SK-N-SH treated with all-trans-retinoic acid at 6 μM for 48 hours (cell line): Measurements from ENCODE around the gene NCAN.

Experiments used
- ATAC-seq: fragments of 200-7000 bp; cut with Tn5 transposase; 3 replicates; pipeline ENCODE4 v1.9.1; 2020; ENCODE audit warnings: mild to moderate bottlenecking, moderate library complexity
- BACH2 ChIP-seq: fragments of 250-450 bp; sonication (Bioruptor Pico); IDR thresholded peaks from 2 replicates; pipeline ENCODE4 v1.9.0; 2021; ENCODE audit warnings: mild to moderate bottlenecking, borderline replicate concordance
- ESRRG ChIP-seq: fragments of 250-450 bp; sonication (Bioruptor Pico); IDR thresholded peaks from 2 replicates; pipeline ENCODE4 v1.6.1; 2021; ENCODE audit warnings: mild to moderate bottlenecking
- GLIS3 ChIP-seq: fragments of 250-450 bp; sonication (Bioruptor Pico); IDR thresholded peaks from 2 replicates; pipeline ENCODE4 v1.5.0; 2020; ENCODE audit warnings: mild to moderate bottlenecking, moderate library complexity
- ISL1 ChIP-seq: fragments of 250-450 bp; sonication (Bioruptor Pico); IDR thresholded peaks from 2 replicates; pipeline ENCODE4 v2.1.2; 2022; ENCODE audit warnings: mild to moderate bottlenecking, moderate library complexity
- OSR1 ChIP-seq: fragments of 250-450 bp; sonication (Bioruptor Pico); IDR thresholded peaks from 2 replicates; pipeline ENCODE4 v1.8.0; 2022; ENCODE audit warnings: moderate library complexity, mild to moderate bottlenecking, inconsistent platforms
- PATZ1 ChIP-seq: fragments of 250-450 bp; sonication (Bioruptor Pico); IDR thresholded peaks from 2 replicates; pipeline ENCODE4 v1.8.0; 2020; ENCODE audit warnings: mild to moderate bottlenecking, moderate library complexity, borderline replicate concordance
- RARB ChIP-seq: fragments of 250-450 bp; sonication (Bioruptor Pico); IDR thresholded peaks from 2 replicates; pipeline ENCODE4 v1.8.0; 2021; ENCODE audit warnings: mild to moderate bottlenecking, moderate library complexity
- SNAI2 ChIP-seq: fragments of 250-450 bp; sonication (Bioruptor Pico); IDR thresholded peaks from 2 replicates; pipeline ENCODE4 v1.5.0; 2020; ENCODE audit warnings: mild to moderate bottlenecking, moderate library complexity
- TOX ChIP-seq: fragments of 250-450 bp; sonication (Bioruptor Pico); IDR thresholded peaks from 2 replicates; pipeline ENCODE4 v1.8.0; 2021; ENCODE audit warnings: mild to moderate bottlenecking, moderate library complexity, borderline replicate concordance
- ZC3H10 ChIP-seq: fragments of 250-450 bp; sonication (Bioruptor Pico); IDR thresholded peaks from 2 replicates; pipeline ENCODE4 v1.5.1; 2021; ENCODE audit warnings: mild to moderate bottlenecking, moderate library complexity
- ZFP3 ChIP-seq: fragments of 250-450 bp; sonication (Bioruptor Pico); IDR thresholded peaks from 2 replicates; pipeline ENCODE4 v1.5.0; 2020; ENCODE audit warnings: mild to moderate bottlenecking, moderate library complexity
- ZFP30 ChIP-seq: fragments of 450-650 bp; formaldehyde crosslinking; IDR thresholded peaks from 2 replicates; pipeline ENCODE4 v1.5.0; 2022; ENCODE audit warnings: mild to moderate bottlenecking, moderate library complexity
- ZNF565 ChIP-seq: fragments of 450-650 bp; formaldehyde crosslinking; conservative IDR thresholded peaks from 2 replicates; pipeline ENCODE4 v1.5.0; 2020; ENCODE audit warnings: low read depth, mild to moderate bottlenecking, moderate library complexity
- ZNF70 ChIP-seq: fragments of 450-650 bp; formaldehyde crosslinking; IDR thresholded peaks from 2 replicates; pipeline ENCODE4 v1.5.0; 2020; ENCODE audit warnings: mild to moderate bottlenecking, moderate library complexity
- ZNF8 ChIP-seq: fragments of 450-650 bp; formaldehyde crosslinking; IDR thresholded peaks from 2 replicates; pipeline ENCODE4 v1.5.0; 2020; ENCODE audit warnings: mild to moderate bottlenecking, moderate library complexity
- TF ChIP-seq, protein P1 (sequence below): fragments of 250-450 bp; sonication (Bioruptor Pico); IDR thresholded peaks from 2 replicates; pipeline ENCODE4 v1.5.1; 2020; ENCODE audit warnings: low read depth, mild to moderate bottlenecking, moderate library complexity
- TF ChIP-seq, protein P2 (sequence below): fragments of 250-450 bp; sonication (Bioruptor Pico); IDR thresholded peaks from 2 replicates; pipeline ENCODE4 v1.5.1; 2021; ENCODE audit warnings: mild to moderate bottlenecking, moderate library complexity
- TF ChIP-seq, protein P3 (sequence below): fragments of 250-450 bp; sonication (Bioruptor Pico); IDR thresholded peaks from 2 replicates; pipeline ENCODE4 v1.8.0; 2021; ENCODE audit warnings: low read depth, mild to moderate bottlenecking, moderate library complexity, borderline replicate concordance

NCAN gene

GRCh38 chr19:19165396-19165795, 46.4 kb upstream of the NCAN start:
- TF ChIP-seq BACH2 (CRISPR knock-in tag): no peak
- TF ChIP-seq ZFP3 (CRISPR knock-in tag): no peak
- no peak for TF ChIP-seq ISL1 (CRISPR knock-in tag)
- TF ChIP-seq ZFP30: no peak
- no peak for TF ChIP-seq PATZ1 (CRISPR knock-in tag)
- TF ChIP-seq OSR1 (CRISPR knock-in tag): no peak
- no peak for TF ChIP-seq ZNF70 (CRISPR knock-in tag)
- TF ChIP-seq, protein P1, sequence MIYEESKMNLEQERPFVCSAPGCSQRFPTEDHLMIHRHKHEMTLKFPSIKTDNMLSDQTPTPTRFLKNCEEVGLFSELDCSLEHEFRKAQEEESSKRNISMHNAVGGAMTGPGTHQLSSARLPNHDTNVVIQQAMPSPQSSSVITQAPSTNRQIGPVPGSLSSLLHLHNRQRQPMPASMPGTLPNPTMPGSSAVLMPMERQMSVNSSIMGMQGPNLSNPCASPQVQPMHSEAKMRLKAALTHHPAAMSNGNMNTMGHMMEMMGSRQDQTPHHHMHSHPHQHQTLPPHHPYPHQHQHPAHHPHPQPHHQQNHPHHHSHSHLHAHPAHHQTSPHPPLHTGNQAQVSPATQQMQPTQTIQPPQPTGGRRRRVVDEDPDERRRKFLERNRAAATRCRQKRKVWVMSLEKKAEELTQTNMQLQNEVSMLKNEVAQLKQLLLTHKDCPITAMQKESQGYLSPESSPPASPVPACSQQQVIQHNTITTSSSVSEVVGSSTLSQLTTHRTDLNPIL (CRISPR knock-in tag): no peak
- TF ChIP-seq GLIS3 (CRISPR knock-in tag): no peak
- no peak for TF ChIP-seq ZC3H10
- TF ChIP-seq ESRRG (CRISPR knock-in tag): no peak
- TF ChIP-seq ZNF8 (CRISPR knock-in tag): no peak
- TF ChIP-seq SNAI2 (CRISPR knock-in tag): no peak
- no peak for TF ChIP-seq ZNF565
- TF ChIP-seq, protein P2, sequence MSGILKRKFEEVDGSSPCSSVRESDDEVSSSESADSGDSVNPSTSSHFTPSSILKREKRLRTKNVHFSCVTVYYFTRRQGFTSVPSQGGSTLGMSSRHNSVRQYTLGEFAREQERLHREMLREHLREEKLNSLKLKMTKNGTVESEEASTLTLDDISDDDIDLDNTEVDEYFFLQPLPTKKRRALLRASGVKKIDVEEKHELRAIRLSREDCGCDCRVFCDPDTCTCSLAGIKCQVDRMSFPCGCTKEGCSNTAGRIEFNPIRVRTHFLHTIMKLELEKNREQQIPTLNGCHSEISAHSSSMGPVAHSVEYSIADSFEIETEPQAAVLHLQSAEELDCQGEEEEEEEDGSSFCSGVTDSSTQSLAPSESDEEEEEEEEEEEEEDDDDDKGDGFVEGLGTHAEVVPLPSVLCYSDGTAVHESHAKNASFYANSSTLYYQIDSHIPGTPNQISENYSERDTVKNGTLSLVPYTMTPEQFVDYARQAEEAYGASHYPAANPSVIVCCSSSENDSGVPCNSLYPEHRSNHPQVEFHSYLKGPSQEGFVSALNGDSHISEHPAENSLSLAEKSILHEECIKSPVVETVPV (CRISPR knock-in tag): no peak
- TF ChIP-seq, protein P3, sequence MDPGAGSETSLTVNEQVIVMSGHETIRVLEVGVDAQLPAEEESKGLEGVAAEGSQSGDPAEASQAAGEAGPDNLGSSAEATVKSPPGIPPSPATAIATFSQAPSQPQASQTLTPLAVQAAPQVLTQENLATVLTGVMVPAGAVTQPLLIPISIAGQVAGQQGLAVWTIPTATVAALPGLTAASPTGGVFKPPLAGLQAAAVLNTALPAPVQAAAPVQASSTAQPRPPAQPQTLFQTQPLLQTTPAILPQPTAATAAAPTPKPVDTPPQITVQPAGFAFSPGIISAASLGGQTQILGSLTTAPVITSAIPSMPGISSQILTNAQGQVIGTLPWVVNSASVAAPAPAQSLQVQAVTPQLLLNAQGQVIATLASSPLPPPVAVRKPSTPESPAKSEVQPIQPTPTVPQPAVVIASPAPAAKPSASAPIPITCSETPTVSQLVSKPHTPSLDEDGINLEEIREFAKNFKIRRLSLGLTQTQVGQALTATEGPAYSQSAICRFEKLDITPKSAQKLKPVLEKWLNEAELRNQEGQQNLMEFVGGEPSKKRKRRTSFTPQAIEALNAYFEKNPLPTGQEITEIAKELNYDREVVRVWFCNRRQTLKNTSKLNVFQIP (CRISPR knock-in tag): no peak
- TF ChIP-seq, all 23 proteins: peak for 0
- ATAC-seq: no peak

- no peak for TF ChIP-seq ZFP3 (CRISPR knock-in tag)
- TF ChIP-seq RARB (CRISPR knock-in tag): no peak
- TF ChIP-seq, protein P3 (CRISPR knock-in tag): no peak
- TF ChIP-seq, protein P1 (CRISPR knock-in tag): no peak
- TF ChIP-seq, protein P2 (CRISPR knock-in tag): no peak
- TF ChIP-seq ZNF70 (CRISPR knock-in tag): no peak
- TF ChIP-seq TOX (CRISPR knock-in tag): no peak
- no peak for TF ChIP-seq ESRRG (CRISPR knock-in tag)
- TF ChIP-seq ZFP30: no peak
- no peak for TF ChIP-seq ZNF8 (CRISPR knock-in tag)
- no peak for ATAC-seq
Measured at GRCh38 chr19:19167612-19168011, 44.1 kb upstream of the NCAN start.
